ENCODE data around the gene PCDH15. TPM values are rescaled to one million over a fixed set of nuclear protein-coding genes. Genes with fewer than 3 reads are reported as not detected.

PCDH15 gene
- total RNA-seq, 1 experiment from 2014 or later, result 0.59 TPM

- Mint-ChIP-seq H3K27ac (no peak overlapping the region), H3K4me1 (no peaks in the 10 kb centered on the region), H3K4me3 (no peak overlapping the region), H3K9me3 (peaks cover 3% of the 10 kb centered on the region; the same call in 1 of the 2 replicates), H3K27me3 (ENCODE audit: low read depth) (no peaks in the 10 kb centered on the region), H3K36me3 (no peaks in the 10 kb centered on the region)
- ChIA-PET CTCF (no interaction called here), POLR2A (no interaction called here)
- DNase-seq (ENCODE audit: low spot score) (no peak), ATAC-seq (no peak)
- TF ChIP-seq E2F5 (CRISPR knock-in tag; IDR thresholded peaks at IDR 0.05), result no peak
- TF ChIP-seq, protein P1, sequence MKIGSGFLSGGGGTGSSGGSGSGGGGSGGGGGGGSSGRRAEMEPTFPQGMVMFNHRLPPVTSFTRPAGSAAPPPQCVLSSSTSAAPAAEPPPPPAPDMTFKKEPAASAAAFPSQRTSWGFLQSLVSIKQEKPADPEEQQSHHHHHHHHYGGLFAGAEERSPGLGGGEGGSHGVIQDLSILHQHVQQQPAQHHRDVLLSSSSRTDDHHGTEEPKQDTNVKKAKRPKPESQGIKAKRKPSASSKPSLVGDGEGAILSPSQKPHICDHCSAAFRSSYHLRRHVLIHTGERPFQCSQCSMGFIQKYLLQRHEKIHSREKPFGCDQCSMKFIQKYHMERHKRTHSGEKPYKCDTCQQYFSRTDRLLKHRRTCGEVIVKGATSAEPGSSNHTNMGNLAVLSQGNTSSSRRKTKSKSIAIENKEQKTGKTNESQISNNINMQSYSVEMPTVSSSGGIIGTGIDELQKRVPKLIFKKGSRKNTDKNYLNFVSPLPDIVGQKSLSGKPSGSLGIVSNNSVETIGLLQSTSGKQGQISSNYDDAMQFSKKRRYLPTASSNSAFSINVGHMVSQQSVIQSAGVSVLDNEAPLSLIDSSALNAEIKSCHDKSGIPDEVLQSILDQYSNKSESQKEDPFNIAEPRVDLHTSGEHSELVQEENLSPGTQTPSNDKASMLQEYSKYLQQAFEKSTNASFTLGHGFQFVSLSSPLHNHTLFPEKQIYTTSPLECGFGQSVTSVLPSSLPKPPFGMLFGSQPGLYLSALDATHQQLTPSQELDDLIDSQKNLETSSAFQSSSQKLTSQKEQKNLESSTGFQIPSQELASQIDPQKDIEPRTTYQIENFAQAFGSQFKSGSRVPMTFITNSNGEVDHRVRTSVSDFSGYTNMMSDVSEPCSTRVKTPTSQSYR (CRISPR knock-in tag; IDR thresholded peaks at IDR 0.05), result no peak
Measured at GRCh38 chr10:53939654-53940053, 861.4 kb downstream of the PCDH15 start.

- H3K4me3 Mint-ChIP-seq, result no peak overlapping the region
- peaks cover 10% of the 10 kb centered on the region for H3K4me1 Mint-ChIP-seq
- ATAC-seq, result no peak
- ChIA-PET CTCF (interaction anchor here (0.7 kb wide), 1 partner anchor 615 kb away, joined by 3 read pairs; no protein-coding TSS in a partner anchor), POLR2A (interaction anchor here (0.8 kb wide), 1 partner anchor 12 kb away, joined by 3 read pairs; no protein-coding TSS in a partner anchor)
- H3K36me3 Mint-ChIP-seq, result peaks cover 18% of the 10 kb centered on the region
- H3K27ac Mint-ChIP-seq, result no peak overlapping the region
- H3K9me3 Mint-ChIP-seq, result peaks cover 31% of the 10 kb centered on the region
- no peak for DNase-seq (ENCODE audit: low spot score)
- no peaks in the 10 kb centered on the region for H3K27me3 Mint-ChIP-seq (ENCODE audit: low read depth)
- TF ChIP-seq ZNF263 (CRISPR knock-in tag; IDR thresholded peaks at IDR 0.05; ENCODE audit: low read depth), result no peak
- TF ChIP-seq SMAD3 (CRISPR knock-in tag; IDR thresholded peaks at IDR 0.05; ENCODE audit: borderline replicate concordance), result no peak
- TF ChIP-seq, protein P2, sequence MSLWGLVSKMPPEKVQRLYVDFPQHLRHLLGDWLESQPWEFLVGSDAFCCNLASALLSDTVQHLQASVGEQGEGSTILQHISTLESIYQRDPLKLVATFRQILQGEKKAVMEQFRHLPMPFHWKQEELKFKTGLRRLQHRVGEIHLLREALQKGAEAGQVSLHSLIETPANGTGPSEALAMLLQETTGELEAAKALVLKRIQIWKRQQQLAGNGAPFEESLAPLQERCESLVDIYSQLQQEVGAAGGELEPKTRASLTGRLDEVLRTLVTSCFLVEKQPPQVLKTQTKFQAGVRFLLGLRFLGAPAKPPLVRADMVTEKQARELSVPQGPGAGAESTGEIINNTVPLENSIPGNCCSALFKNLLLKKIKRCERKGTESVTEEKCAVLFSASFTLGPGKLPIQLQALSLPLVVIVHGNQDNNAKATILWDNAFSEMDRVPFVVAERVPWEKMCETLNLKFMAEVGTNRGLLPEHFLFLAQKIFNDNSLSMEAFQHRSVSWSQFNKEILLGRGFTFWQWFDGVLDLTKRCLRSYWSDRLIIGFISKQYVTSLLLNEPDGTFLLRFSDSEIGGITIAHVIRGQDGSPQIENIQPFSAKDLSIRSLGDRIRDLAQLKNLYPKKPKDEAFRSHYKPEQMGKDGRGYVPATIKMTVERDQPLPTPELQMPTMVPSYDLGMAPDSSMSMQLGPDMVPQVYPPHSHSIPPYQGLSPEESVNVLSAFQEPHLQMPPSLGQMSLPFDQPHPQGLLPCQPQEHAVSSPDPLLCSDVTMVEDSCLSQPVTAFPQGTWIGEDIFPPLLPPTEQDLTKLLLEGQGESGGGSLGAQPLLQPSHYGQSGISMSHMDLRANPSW (CRISPR knock-in tag; conservative IDR thresholded peaks at IDR 0.05; ENCODE audit: low read depth), result no peak
- TF ChIP-seq FOXK1 (CRISPR knock-in tag; IDR thresholded peaks at IDR 0.05), result no peak
- TF ChIP-seq, protein P3, sequence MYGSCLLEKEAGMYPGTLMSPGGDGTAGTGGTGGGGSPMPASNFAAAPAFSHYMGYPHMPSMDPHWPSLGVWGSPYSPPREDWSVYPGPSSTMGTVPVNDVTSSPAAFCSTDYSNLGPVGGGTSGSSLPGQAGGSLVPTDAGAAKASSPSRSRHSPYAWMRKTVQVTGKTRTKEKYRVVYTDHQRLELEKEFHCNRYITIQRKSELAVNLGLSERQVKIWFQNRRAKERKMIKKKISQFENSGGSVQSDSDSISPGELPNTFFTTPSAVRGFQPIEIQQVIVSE (CRISPR knock-in tag; IDR thresholded peaks at IDR 0.05; ENCODE audit: borderline replicate concordance), result no peak
- TF ChIP-seq, protein P4, sequence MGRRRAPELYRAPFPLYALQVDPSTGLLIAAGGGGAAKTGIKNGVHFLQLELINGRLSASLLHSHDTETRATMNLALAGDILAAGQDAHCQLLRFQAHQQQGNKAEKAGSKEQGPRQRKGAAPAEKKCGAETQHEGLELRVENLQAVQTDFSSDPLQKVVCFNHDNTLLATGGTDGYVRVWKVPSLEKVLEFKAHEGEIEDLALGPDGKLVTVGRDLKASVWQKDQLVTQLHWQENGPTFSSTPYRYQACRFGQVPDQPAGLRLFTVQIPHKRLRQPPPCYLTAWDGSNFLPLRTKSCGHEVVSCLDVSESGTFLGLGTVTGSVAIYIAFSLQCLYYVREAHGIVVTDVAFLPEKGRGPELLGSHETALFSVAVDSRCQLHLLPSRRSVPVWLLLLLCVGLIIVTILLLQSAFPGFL (CRISPR knock-in tag; IDR thresholded peaks at IDR 0.05; ENCODE audit: borderline replicate concordance), result no peak
- TF ChIP-seq, protein P5, sequence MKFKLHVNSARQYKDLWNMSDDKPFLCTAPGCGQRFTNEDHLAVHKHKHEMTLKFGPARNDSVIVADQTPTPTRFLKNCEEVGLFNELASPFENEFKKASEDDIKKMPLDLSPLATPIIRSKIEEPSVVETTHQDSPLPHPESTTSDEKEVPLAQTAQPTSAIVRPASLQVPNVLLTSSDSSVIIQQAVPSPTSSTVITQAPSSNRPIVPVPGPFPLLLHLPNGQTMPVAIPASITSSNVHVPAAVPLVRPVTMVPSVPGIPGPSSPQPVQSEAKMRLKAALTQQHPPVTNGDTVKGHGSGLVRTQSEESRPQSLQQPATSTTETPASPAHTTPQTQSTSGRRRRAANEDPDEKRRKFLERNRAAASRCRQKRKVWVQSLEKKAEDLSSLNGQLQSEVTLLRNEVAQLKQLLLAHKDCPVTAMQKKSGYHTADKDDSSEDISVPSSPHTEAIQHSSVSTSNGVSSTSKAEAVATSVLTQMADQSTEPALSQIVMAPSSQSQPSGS (CRISPR knock-in tag; IDR thresholded peaks at IDR 0.05; ENCODE audit: borderline replicate concordance, low read depth), result no peak
- TF ChIP-seq, protein P6, sequence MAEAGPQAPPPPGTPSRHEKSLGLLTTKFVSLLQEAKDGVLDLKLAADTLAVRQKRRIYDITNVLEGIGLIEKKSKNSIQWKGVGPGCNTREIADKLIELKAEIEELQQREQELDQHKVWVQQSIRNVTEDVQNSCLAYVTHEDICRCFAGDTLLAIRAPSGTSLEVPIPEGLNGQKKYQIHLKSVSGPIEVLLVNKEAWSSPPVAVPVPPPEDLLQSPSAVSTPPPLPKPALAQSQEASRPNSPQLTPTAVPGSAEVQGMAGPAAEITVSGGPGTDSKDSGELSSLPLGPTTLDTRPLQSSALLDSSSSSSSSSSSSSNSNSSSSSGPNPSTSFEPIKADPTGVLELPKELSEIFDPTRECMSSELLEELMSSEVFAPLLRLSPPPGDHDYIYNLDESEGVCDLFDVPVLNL (CRISPR knock-in tag; IDR thresholded peaks at IDR 0.05; ENCODE audit: borderline replicate concordance, low read depth), result no peak
- no peak for TF ChIP-seq SMAD4 (CRISPR knock-in tag; IDR thresholded peaks at IDR 0.05)
- TF ChIP-seq ATF1 (CRISPR knock-in tag; IDR thresholded peaks at IDR 0.05), result no peak
- TF ChIP-seq GTF2I (CRISPR knock-in tag; conservative IDR thresholded peaks at IDR 0.05), result no peak
- no peak for TF ChIP-seq TEAD4 (CRISPR knock-in tag; IDR thresholded peaks at IDR 0.05)
- no peak for TF ChIP-seq ZBTB21 (CRISPR knock-in tag; IDR thresholded peaks at IDR 0.05; ENCODE audit: borderline replicate concordance)
- no peak for TF ChIP-seq ARID4B (CRISPR knock-in tag; IDR thresholded peaks at IDR 0.05; ENCODE audit: borderline replicate concordance)
Measured at GRCh38 chr10:53930648-53931047, 870.4 kb downstream of the PCDH15 start.

Data from WTC11 (cell line).